H9 (cell line): Measurements from ENCODE around the gene ULK2. TPM values are rescaled to one million over a fixed set of nuclear protein-coding genes. Genes with fewer than 3 reads are reported as not detected.
"Not testable (repeated sequence)": the region's sequence is repeated elsewhere in the genome, so short reads cannot be mapped to it uniquely, and the experiment has no call there.

ENCODE experiments used
- DNase-seq: peaks from one replicate; pipeline ENCODE4 v3.0.0-alpha.2; 2017
- H2AFZ ChIP-seq: one replicate; pipeline ENCODE4 v1.6.1; 2013; ENCODE audit warnings: mild to moderate bottlenecking, low read length, control low read depth, moderate library complexity
- H2AK5ac ChIP-seq: 2 replicates; pipeline ENCODE4 v1.6.1; 2013; ENCODE audit warnings: low read length, control low read depth, mixed read lengths; ENCODE audit not compliant: insufficient read length
- H2BK120ac ChIP-seq: one replicate; pipeline ENCODE4 v1.6.1; 2013; ENCODE audit warnings: low read depth, mild to moderate bottlenecking, low read length, control low read depth, inconsistent platforms; ENCODE audit not compliant: poor library complexity, severe bottlenecking
- H2BK12ac ChIP-seq: 2 replicates; pipeline ENCODE4 v1.6.1; 2013; ENCODE audit warnings: low read length, control low read depth, mixed read lengths, low read depth; ENCODE audit not compliant: insufficient read length
- H2BK15ac ChIP-seq: 2 replicates; pipeline ENCODE4 v1.6.1; 2013; ENCODE audit warnings: low read depth, low read length, control low read depth
- H2BK20ac ChIP-seq: one replicate; pipeline ENCODE4 v1.6.1; 2013; ENCODE audit warnings: low read depth, mild to moderate bottlenecking, low read length, control low read depth, inconsistent platforms; ENCODE audit not compliant: poor library complexity, severe bottlenecking
- H2BK5ac ChIP-seq: 2 replicates; pipeline ENCODE4 v1.6.1; 2013; ENCODE audit warnings: low read length, control low read depth, mixed read lengths; ENCODE audit not compliant: insufficient read length
- H3K14ac ChIP-seq: 2 replicates; pipeline ENCODE4 v1.6.1; 2013; ENCODE audit warnings: low read length, control low read depth; ENCODE audit not compliant: insufficient read depth
- H3K18ac ChIP-seq: 2 replicates; pipeline ENCODE4 v1.6.1; 2013; ENCODE audit warnings: low read depth, mild to moderate bottlenecking, mixed read lengths, low read length, control low read depth; ENCODE audit not compliant: insufficient read length
- H3K23ac ChIP-seq: 2 replicates; pipeline ENCODE4 v1.6.1; 2013; ENCODE audit warnings: low read length, control low read depth, mixed read lengths, low read depth; ENCODE audit not compliant: insufficient read length
- H3K23me2 ChIP-seq: 2 replicates; pipeline ENCODE4 v1.6.1; 2013; ENCODE audit warnings: low read depth, mild to moderate bottlenecking, mixed read lengths, low read length, control low read depth; ENCODE audit not compliant: insufficient read length, poor library complexity, severe bottlenecking
- H3K27ac ChIP-seq: 2 replicates; pipeline ENCODE4 v1.5.1; 2013; ENCODE audit warnings: low read length, control low read depth, mixed read lengths, low read depth; ENCODE audit not compliant: insufficient read length
- H3K27me3 ChIP-seq: 2 replicates; pipeline ENCODE4 v1.6.1; 2013; ENCODE audit warnings: low read length, control low read depth, inconsistent platforms; ENCODE audit not compliant: insufficient read depth
- H3K4ac ChIP-seq: 2 replicates; pipeline ENCODE4 v1.6.1; 2013; ENCODE audit warnings: low read depth, mild to moderate bottlenecking, control low read depth, inconsistent platforms, low read length, moderate library complexity
- H3K4me1 ChIP-seq: 2 replicates; pipeline ENCODE4 v1.6.1; 2013; ENCODE audit warnings: low read length, control low read depth, inconsistent platforms; ENCODE audit not compliant: insufficient read depth
- H3K4me2 ChIP-seq: 2 replicates; pipeline ENCODE4 v1.6.1; 2013; ENCODE audit warnings: low read length, control low read depth, mixed read lengths; ENCODE audit not compliant: insufficient read length, insufficient read depth
- H3K56ac ChIP-seq: 2 replicates; pipeline ENCODE4 v1.6.1; 2013; ENCODE audit warnings: low read depth, mild to moderate bottlenecking, mixed read lengths, low read length, control low read depth; ENCODE audit not compliant: insufficient read length
- H3K79me1 ChIP-seq: 2 replicates; pipeline ENCODE4 v1.6.1; 2013; ENCODE audit warnings: low read depth, mild to moderate bottlenecking, moderate library complexity, low read length, control low read depth, inconsistent platforms; ENCODE audit not compliant: insufficient read depth, poor library complexity, severe bottlenecking
- H3K79me2 ChIP-seq: 2 replicates; pipeline ENCODE4 v1.6.1; 2013; ENCODE audit warnings: low read length, control low read depth, inconsistent platforms; ENCODE audit not compliant: insufficient read depth
- H3K9ac ChIP-seq: 2 replicates; pipeline ENCODE4 v1.6.1; 2013; ENCODE audit warnings: low read length, control low read depth, mixed read lengths; ENCODE audit not compliant: insufficient read length; ENCODE audit errors: extremely low read depth
- H3K9me3 ChIP-seq: one replicate; pipeline ENCODE4 v1.6.1; 2013; ENCODE audit warnings: low read depth, low read length, inconsistent platforms; ENCODE audit not compliant: control insufficient read depth
- H3T11ph ChIP-seq: one replicate; pipeline ENCODE4 v1.6.1; 2013; ENCODE audit warnings: mild to moderate bottlenecking, low read length, control low read depth, inconsistent platforms
- H4K20me1 ChIP-seq: one replicate; pipeline ENCODE4 v1.6.1; 2013; ENCODE audit not compliant: control insufficient read depth, insufficient read length, insufficient read depth
- H4K5ac ChIP-seq: 2 replicates; pipeline ENCODE4 v1.6.1; 2013; ENCODE audit warnings: low read depth, mild to moderate bottlenecking, mixed read lengths, low read length, control low read depth; ENCODE audit not compliant: insufficient read length
- H4K8ac ChIP-seq: replicated peaks from 2 replicates; pipeline ENCODE4 v1.6.1; 2013; ENCODE audit warnings: low read length, control low read depth, mixed read lengths, low read depth; ENCODE audit not compliant: insufficient read length
- H4K91ac ChIP-seq: 2 replicates; pipeline ENCODE4 v1.6.1; 2013; ENCODE audit warnings: low read depth, mild to moderate bottlenecking, moderate library complexity, mixed read lengths, low read length, control low read depth; ENCODE audit not compliant: insufficient read length
- H3K27ac Mint-ChIP-seq, 3 experiments: 2 replicates in 2 of 3; 3 replicates in 1 of 3; pipeline ENCODE4 v1.8.0; 2020 to 2021; ENCODE audit warnings: mixed read lengths in 3 of 3, mild to moderate bottlenecking in 1 of 3, moderate library complexity in 1 of 3
- H3K27me3 Mint-ChIP-seq: 2 replicates; pipeline ENCODE4 v1.8.0; 2021; ENCODE audit warnings: low read depth, mild to moderate bottlenecking, moderate library complexity, mixed read lengths
- H3K36me3 Mint-ChIP-seq, 3 experiments: 2 replicates in 2 of 3; 3 replicates in 1 of 3; pipeline ENCODE4 v1.8.0; 2020 to 2021; ENCODE audit warnings: low read depth in 3 of 3, mixed read lengths in 3 of 3; ENCODE audit not compliant: insufficient read depth in 1 of 3
- H3K4me1 Mint-ChIP-seq, 2 experiments: 2 replicates each; pipeline ENCODE4 v1.8.0; 2020; ENCODE audit warnings: mixed read lengths in 2 of 2
- H3K4me3 Mint-ChIP-seq, 2 experiments: 2 replicates in 1 of 2; 3 replicates in 1 of 2; pipeline ENCODE4 v1.8.0; 2020 to 2021; ENCODE audit warnings: mild to moderate bottlenecking in 2 of 2, mixed read lengths in 2 of 2, moderate library complexity in 1 of 2
- H3K9me3 Mint-ChIP-seq, 2 experiments: 2 replicates in 1 of 2; 3 replicates in 1 of 2; pipeline ENCODE4 v1.8.0; 2020; ENCODE audit warnings: mild to moderate bottlenecking in 2 of 2, mixed read lengths in 2 of 2, moderate library complexity in 1 of 2
- WGBS: extraction: QIAGEN DNeasy Blood & Tissue Kit; methylation state at CpG from one replicate; pipeline ENCODE4 v1.1.7; 2013; ENCODE audit warnings: missing lambda C conversion rate, low lambda C conversion rate, mixed read lengths; ENCODE audit not compliant: insufficient read length; ENCODE audit errors: extremely low coverage; 5-methylcytosine and 5-hydroxymethylcytosine counted together
- total RNA-seq: library from RNA; stranded (reverse); gene quantifications from 2 replicates; pipeline ENCODE4 v1.2.1, GENCODE V29; 2021

The ULK2 gene
- total RNA-seq, 1 experiment from 2014 or later, result 11.5 TPM

GRCh38 chr17:19890001-19890400, 22.3 kb upstream of the ULK2 start:
- H2AK5ac ChIP-seq, H3K23me2 ChIP-seq, H3K4me1 ChIP-seq, H3K36me3 Mint-ChIP-seq, H3K14ac ChIP-seq, H2AFZ ChIP-seq, H3K4me3 Mint-ChIP-seq, H3K27me3 ChIP-seq, H3K56ac ChIP-seq, H3K9me3 ChIP-seq, H3K79me1 ChIP-seq, H3K79me2 ChIP-seq, H3K4ac ChIP-seq, H3T11ph ChIP-seq, H2BK12ac ChIP-seq, H3K18ac ChIP-seq, H3K4me2 ChIP-seq, H3K9me3 Mint-ChIP-seq, H2BK20ac ChIP-seq, H3K23ac ChIP-seq, H4K91ac ChIP-seq, H2BK120ac ChIP-seq, H2BK15ac ChIP-seq, H3K27me3 Mint-ChIP-seq, H3K9ac ChIP-seq, H3K27ac Mint-ChIP-seq, H3K27ac ChIP-seq, H4K5ac ChIP-seq, H2BK5ac ChIP-seq, H4K20me1 ChIP-seq, H4K8ac ChIP-seq, H3K4me1 Mint-ChIP-seq, DNase-seq: not testable (repeated sequence)
- WGBS, result no CpG with 5 or more reads among the region's 5 CpGs
